NCI-H1436 treated with DMSO at 0.1 percent for 48 hours (cell line): ENCODE measurements around the gene FILIP1L.
A peak's percentile ranks its signal among the peaks of the same experiment; 100 is the strongest.
"Not testable (repeated sequence)": the region's sequence is repeated elsewhere in the genome, so short reads cannot be mapped to it uniquely, and the experiment has no call there.

Source experiments
- DNase-seq: peaks from one replicate; lab custom pipeline; 2025; lab: John Stamatoyannopoulos, UW

The FILIP1L gene

GRCh38 chr3:100073714-100074307, 40.5 kb downstream of the FILIP1L start:
- DNase-seq = no peak

DNA sequence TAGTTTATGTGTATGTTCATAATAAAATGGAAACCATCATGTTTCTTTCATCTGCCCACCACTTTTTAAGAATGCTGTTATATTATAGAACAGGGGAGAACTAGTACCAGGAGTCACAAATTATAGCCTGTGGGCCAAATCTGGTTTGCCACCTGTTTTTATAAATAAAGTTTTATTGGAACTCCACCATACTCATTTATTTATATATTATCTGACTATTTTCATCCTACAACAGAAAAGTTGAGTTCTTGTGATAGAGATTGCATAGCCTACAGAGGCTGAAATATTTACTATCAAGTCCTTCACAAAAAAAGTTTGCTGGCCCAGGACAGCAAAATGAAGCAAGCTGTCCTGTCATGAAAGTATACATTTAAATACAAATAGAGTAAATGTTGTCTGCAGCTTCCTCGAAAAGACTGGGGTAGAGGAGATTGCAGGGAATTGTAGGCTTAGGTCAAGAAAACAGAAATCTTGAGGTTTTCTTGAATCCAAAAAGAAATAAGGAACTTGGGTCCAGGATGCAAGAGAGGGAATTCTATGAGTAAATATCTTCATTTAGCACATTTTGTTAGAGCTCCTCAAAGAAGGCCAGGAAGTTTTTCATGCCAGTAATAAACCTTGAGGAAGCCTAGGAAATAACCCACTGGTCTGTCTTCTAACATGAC, 41.1 kb downstream of the FILIP1L start:
- no peak for DNase-seq

- no peak for DNase-seq
Measured at GRCh38 chr3:100072326-100073048, 41.8 kb downstream of the FILIP1L start.

- no peak for DNase-seq
Measured at GRCh38 chr3:100069472-100069871, 44.8 kb downstream of the FILIP1L start.

DNA sequence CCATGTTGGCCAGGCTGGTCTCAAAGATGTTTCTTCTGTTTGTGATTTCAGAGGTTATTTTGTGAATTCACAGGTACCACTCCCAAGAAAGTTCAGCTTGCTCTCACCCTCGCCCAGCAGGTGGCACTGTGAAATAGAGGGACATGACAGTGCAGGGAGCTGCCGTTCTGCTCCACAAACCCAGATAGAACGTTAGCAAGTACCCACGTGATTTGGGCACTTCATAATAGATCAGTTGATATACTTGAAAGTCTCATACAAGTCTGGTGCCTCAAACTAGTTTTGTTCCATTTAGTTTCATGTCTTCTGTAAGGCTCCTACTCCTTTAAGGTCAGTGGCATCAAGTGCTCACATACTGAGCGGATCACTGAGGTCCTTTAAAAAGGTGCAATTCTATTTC, 45.5 kb downstream of the FILIP1L start:
- DNase-seq = peak; percentile 21

DNA sequence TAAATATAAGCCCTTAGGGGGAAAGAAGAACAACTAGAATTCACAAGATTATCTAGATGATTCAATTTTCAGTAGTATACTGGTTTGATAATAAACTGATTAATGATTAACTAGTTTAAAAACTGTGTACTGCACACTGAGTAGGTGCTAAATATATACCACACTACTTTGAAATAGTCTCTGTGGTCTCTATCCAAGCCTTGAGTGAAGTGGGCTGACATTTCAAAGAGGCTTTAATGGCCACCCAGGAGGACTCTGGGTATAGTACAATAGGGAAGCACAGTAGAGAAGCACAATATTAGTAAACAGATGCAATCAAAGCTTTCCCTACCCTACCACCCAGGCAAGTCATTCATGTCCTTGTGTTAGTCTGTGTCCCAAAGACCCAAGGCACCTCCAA, 46.7 kb downstream of the FILIP1L start:
- DNase-seq = no peak

DNA sequence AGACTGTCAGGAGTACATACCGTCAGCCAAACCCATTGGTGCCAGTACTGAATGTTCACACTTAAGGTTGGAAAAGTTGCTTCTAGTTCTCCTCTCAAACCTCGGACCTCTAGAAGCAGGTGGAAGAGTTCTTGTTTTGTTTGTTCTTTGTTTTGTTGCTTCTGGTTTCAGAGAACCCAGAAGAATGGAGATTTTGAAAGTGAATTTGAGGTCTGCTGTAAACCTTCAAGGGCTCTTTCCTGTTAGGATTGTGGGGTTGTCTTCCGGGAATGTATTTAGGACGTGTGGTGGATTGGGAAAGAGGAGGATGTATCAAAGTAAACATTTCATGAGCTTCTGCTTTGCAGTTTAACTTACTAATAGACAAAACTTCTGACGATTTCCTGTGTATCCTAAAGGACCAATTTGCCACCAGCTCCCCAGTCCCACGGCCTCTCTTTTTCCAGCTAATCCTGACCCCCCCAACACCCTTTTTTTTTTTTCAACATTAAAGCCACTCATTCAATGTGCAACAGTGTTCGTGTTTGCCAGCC, 50.3 kb downstream of the FILIP1L start:
- no peak for DNase-seq

DNA sequence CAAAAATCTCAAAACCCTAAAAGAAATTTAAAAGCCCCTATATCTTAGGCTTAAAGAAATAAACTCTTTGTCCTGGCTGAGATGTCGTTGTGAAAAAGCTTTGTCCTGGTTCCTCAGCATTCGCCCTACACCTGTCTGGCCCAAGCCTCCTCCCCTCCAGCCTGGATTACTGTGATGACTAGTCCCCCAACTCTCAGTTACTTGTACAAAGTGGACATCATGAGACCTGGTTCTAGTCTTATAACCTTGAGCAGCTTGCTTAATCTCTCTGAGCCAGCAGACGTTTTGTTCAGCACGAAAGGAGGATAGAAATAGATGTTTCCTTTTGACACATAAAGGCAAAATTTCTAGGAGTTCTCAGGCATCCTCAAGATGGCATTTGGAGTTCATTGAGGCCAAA, 51.6 kb downstream of the FILIP1L start:
- no peak for DNase-seq

GRCh38 chr3:100060685-100061484, 53.4 kb downstream of the FILIP1L start:
- DNase-seq = no peak

DNA sequence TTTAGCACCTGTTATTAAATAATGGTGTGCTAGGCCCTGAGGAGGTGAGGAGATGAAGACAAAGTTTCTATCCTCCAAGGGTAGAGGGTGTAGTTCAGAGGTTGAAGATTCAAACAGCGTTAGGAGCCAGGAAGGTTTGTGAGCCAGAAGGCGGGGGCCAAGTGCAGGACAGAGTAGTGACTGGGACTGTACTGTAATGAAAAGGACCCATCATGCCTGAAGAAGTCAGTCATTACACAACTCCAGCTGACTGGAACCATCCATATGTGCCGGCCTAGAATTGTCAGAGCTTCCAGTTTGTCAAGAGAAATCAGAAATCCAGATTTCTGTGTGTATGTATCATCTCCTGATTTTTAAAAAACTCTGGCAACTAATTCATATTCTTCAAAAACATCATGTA, 54.8 kb downstream of the FILIP1L start:
- no peak for DNase-seq

DNA sequence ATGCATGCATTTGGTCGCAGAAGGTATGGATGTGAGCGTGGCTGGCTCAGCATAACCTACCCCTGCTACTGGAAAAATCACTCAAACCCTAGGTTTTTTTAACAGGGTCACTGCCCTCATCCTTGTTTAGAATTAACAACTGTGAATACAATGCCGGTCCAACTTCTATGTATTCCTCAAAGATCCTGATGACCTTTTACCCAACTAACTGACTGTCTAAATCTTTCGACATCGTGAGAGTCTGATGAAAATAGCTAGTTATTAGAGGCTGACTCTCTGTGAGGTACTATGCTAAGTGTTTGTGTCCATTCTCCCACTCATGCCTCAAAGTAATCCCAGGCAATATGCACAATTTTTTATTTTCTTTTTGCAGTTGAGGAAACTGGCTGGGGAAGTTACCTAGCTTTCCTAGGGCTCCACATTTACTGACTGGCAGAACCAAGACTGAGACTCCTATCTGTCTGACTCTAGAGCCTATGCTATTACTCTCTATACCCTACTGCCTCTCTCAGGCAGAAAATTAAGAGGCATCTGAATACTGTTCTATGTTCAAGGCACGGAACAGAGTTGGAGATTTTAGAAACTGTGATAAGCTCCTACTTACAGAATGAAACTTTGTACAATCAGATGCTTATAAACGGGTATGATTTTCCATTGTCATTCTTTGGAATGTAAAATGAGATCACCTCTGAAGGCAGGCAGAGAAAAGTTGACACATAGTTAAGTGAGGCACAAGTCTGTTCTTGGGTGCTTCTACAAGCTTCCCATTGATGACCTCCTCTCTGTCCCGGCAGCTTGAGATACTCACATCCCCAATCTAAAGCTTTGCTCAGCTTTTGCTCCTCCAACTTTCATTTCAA, 56.4 kb downstream of the FILIP1L start:
- DNase-seq = no peak

DNA sequence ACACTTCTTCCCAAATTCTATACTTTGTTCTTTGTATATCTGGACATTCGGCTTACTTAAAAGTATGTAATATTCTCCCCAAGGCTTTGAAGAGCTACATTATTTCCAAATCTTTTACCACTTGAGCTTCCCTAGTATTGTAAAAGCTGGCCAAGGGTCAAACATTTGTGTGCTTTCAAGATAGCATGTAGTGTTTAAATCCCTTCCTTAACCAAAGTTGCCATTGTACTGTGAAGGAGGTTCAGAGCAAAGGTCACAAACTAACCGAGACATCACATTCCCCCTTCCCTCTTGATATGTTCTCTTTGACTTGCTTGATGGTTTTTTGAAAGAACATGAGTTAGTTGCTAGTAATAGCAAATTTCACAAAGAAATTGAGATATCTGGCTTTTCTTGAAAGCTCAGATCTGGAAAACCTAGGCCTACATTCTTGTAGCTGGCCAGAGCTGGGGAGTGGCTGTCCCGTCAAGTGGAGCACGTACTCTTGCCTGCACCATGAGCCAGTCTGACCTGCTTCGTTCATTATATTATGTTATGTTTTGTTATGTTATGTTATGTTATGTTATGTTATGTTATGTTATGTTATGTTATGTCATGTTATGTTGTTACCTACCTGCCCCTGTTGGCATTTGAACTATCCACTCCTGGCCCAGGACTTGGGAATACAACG, 60.2 kb downstream of the FILIP1L start:
- DNase-seq = no peak

- not testable (repeated sequence) for DNase-seq
Measured at GRCh38 chr3:100051513-100051912, 62.8 kb downstream of the FILIP1L start.

DNA sequence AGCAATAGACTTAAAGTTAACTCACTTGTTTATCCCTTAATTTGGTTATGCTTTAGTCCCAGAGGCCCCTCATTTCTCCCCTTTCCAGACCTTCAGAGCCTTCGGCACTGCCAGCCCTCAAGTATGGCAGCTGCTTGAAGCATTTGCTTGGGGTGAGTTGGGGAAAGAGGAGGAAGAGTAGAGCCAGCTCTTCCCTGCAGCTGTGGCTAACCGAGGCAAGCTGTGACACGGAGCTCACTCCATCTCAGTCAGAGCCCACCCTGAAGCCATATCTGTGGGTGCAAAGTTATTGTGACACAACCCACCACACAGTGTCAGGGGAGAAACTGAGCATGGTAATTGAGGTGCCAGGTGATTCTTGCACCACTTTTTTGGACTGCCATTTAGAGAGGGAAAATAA, 66.1 kb downstream of the FILIP1L start:
- DNase-seq = no peak

DNA sequence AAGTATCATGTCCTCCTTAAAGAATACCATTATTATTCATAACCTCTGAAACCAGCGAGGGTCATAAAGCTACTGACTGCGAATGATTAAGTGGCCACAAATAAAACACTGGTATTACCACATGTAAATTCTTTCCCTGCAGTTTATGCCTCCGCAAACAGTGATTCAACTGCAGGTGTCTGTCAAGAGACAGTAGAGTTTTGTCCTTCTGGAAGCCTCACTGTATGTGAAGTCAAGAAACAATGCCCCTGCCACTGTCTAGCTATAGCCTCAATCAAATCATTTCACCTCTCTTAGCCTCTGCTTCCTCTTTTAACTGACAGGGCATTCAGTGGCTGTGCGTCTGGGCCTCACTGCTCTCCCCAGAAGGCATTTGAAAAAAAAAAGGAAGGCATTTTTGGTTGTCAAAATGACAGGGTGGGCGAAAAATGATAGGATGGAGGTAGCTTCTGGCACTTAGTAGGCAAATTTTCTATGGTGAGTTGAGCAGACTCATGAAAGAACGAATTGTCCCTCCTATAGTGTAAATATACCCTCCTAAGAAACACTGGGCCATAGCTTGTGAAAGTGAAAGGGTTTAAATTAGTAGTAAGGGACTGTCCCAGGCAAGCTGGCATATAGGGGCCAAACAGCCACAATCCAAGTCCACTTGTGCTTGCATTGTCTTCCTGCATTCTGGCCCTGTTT, 66.7 kb downstream of the FILIP1L start:
- DNase-seq = no peak

DNA sequence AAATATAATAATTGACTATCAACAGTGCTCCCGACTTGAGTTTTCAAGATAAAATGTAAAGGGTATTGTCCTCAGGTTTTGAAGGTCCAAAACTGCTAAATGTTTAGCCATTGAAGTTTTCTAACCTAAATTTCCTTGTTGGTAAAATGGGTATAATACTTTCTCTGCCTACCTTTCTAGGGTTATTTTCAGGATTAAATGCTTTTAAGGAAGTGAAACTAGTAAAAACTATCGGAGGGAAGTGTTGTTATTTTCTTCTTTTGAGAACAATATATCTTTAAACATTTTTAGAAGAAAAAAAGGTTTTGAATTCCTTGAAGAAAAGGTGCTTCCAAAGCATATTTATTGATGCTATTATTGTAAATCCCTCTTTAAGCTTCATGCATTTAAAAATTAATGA, 67.3 kb downstream of the FILIP1L start:
- DNase-seq = no peak

- DNase-seq = no peak
Measured at GRCh38 chr3:100045696-100046095, 68.6 kb downstream of the FILIP1L start.

DNA sequence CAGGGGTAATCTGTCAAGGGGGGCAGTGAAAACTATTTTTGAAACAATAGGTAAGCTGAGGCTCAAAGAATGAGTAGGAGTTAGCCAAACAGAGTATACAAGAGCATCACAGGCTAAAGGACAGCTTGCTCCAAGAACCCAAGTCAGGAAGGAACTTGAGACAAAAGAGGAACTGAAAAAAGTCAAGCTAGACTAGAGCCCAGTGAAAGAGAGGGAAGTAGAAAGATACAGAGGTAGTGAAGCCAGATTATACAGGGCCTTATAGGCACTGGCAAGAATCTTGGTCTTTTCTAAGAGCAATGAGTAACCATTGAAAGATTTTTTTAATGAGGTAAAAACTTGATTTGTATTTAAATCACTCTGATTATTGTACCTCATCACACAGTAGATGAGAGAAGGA, 69.9 kb downstream of the FILIP1L start:
- no peak for DNase-seq

DNA sequence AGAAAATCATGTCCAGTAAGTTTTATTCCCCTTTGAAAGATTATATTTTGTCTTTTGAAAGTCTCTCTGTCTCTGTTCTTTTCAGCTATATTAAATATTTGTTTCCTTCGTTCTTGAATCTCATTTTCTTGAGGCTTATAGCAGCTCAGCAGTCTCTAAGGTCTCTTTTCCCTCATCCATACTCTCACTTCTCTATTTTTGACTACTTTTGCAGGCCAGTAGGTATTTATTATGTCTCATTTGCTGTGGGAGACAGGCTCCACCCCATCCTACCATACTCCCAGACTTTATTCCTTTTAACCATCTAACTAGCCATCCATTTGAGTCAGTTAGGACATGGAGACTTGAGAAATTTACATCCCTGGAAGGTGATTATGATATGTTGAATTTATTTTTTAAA, 71.0 kb downstream of the FILIP1L start:
- no peak for DNase-seq
